ENCODE measurements around the gene CSH1. TPM values are rescaled to one million over a fixed set of nuclear protein-coding genes. Genes with fewer than 3 reads are reported as not detected.
"Not testable (repeated sequence)": the region's sequence is repeated elsewhere in the genome, so short reads cannot be mapped to it uniquely, and the experiment has no call there.

CSH1 gene
- total RNA-seq, 3 donors from 2014 or later: not detected

DNA sequence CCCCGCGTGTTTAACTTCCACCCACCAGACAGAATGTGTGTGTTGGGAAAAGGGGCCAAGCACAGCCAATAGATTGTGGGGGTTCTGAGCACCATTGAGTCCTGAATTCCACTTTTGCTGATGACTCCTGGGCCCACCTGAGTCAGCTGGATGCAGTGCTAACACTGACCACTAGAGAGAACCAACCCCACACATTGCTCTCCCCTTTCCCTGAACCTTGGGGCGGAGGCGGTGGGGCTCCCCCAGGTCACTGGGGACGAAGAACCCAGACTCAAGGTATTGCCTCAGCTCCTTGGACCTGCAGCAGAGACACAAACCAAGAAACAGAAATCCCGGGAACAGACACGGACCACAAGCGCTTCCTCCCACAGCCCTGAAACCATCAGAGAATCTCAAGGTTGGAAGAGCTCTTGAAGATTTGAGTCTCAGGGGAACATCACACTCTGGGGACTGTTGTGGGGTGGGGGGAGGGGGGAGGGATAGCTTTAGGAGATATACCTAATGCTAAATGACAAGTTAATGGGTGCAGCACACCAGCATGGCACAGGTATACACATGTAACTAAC, 22.2 kb downstream of the CSH1 start:
- not testable (repeated sequence) for H3K4me3 Mint-ChIP-seq; ATAC-seq; H3K9me3 Mint-ChIP-seq; H3K4me1 Mint-ChIP-seq (ENCODE audit: low read depth); H3K36me3 Mint-ChIP-seq (ENCODE audit: insufficient read depth); H3K27me3 Mint-ChIP-seq (ENCODE audit: low read depth); DNase-seq

DNA sequence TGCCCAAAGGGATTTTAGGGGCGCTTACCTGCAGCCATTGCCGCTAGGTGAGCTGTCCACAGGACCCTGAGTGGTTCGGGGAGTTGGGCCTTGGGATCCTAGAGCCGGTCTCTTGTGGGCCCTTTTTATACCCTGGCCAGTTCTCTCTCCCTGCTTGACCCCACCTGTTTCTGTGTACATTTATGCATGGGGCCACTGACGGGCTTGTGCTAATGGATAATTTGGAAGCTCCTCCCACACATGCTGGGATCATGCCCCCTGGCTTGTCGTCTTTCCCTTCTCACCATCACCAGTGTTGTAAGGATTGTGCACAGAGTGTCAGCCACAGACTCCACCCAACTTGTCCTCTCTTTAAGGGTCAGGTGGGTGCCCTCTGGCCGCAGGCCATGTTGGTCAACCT, 22.8 kb downstream of the CSH1 start, which contains the start of gene CSH2:
CSH2 (minus strand) TSS at position 101 of the 400 bp plus-strand sequence; CDS start at position 38, 63 bp downstream.
- H3K9me3 Mint-ChIP-seq; ATAC-seq; DNase-seq; H3K36me3 Mint-ChIP-seq (ENCODE audit: insufficient read depth); H3K4me3 Mint-ChIP-seq; H3K27me3 Mint-ChIP-seq (ENCODE audit: low read depth); H3K4me1 Mint-ChIP-seq (ENCODE audit: low read depth): not testable (repeated sequence)

DNA sequence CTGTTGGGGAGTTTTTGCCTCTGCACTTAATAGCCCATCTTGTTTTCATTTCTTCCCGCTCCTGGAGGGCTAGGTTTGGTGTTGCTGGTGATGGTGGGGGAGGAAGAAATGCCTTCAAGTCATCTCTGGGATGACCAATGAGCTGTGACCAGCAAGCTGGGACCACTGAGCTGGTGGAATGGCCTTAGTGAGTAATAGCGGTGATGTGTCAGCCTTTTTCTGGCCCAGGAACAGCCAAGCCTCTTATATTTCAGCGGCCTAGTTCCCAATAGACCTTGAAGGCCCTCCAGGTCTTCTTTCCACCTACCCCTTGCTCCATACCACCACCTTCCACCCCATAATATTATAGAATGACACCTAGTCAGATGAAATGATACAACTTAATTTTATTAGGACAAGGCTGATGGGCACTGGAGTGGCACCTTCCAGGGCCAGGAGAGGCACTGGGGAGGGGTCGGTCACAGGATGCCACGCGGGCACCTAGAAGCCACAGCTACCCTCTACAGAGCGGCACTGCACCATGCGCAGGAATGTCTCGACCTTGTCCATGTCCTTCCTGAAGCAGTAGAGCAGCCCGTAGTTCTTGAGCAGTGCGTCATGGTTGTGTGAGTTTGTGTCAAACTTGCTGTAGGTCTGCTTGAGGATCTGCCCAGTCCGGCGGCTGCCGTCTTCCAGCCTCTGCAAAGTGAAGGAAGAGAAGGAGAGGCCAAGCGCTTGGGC, 24.6 kb downstream of the CSH1 start:
- H3K9me3 Mint-ChIP-seq; H3K36me3 Mint-ChIP-seq (ENCODE audit: insufficient read depth); H3K27me3 Mint-ChIP-seq (ENCODE audit: low read depth); DNase-seq; H3K4me1 Mint-ChIP-seq (ENCODE audit: low read depth); H3K4me3 Mint-ChIP-seq; ATAC-seq: not testable (repeated sequence)

DNA sequence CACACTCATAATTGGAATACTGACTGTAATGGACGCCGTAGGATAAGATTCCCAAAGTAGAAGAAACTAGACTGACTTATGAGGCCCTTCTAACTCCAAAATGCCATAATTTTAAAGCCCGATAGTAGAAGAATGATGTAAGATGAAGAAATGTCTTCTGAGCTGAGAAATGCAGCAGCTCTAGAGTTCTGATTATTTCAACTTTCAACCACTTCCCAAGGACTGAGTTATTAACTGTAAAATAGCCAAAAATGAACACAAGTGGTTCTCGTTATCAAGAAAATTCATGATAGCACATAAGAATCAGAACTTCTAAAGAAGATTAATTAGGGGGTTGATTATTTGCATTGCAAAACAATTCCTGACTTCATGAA, 26.1 kb downstream of the CSH1 start:
- DNase-seq; H3K27me3 Mint-ChIP-seq (ENCODE audit: low read depth); ATAC-seq; H3K36me3 Mint-ChIP-seq (ENCODE audit: insufficient read depth); H3K9me3 Mint-ChIP-seq; H3K4me3 Mint-ChIP-seq; H3K4me1 Mint-ChIP-seq (ENCODE audit: low read depth): not testable (repeated sequence)

DNA sequence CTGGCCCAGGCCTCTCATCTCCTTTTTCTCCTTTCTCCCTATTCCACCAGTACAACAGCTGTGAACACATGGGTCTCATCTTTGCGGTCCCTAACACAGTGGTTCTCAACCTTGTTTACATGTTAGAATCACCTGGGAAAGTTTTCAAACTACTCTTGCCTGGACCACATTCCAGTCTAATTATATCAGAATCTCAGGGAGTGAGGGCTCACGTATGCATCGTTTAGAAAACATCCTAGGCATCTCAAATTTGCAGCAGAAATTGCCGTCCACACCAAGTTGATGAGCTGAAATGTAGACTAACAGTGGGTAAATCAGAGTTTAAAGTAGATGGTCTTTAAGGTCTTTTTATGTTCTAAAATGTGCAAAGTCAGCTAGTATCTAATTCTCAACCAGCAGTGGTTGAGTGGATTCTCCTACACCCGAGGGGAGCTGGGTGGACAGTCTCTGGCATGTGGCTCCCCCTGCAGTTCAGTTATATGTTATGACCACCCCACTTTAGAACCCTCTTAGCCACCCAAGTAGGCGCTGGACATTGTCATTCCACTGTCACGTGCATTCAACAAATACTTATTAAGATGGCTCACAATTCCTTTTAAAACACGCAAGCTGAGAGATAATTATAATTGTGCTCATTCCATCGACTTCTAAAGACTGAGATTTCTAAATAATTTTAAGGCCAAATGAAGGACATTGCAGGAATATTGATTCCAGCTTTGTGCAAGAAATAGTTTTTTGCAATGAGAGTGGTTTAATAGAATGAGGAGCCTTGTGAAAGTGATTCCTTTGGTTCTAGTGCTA, 26.7 kb downstream of the CSH1 start:
- not testable (repeated sequence) for DNase-seq; H3K9me3 Mint-ChIP-seq; H3K36me3 Mint-ChIP-seq (ENCODE audit: insufficient read depth); H3K27me3 Mint-ChIP-seq (ENCODE audit: low read depth); H3K4me1 Mint-ChIP-seq (ENCODE audit: low read depth); H3K4me3 Mint-ChIP-seq; ATAC-seq

DNA sequence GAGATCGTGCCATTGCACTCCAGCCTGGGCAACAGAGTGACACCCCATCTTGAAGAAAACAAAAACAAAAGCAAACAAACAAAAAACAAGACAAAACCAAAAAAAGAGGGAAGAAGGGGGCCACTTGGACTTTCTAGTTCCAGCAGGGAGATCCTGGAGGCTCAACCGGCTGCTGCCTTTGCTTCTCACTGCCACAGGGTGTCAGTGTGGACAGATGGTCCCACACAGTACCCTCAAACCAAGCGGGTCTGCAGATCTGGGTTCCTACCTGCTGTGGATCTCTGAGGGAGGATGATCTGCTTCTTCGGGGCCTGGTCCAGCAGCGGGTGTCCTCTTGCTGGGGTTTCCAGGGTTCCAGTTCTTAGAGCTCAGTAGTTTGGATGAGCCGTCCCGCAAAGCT, 29.7 kb downstream of the CSH1 start:
- not testable (repeated sequence) for H3K4me3 Mint-ChIP-seq; H3K9me3 Mint-ChIP-seq; H3K36me3 Mint-ChIP-seq (ENCODE audit: insufficient read depth); H3K4me1 Mint-ChIP-seq (ENCODE audit: low read depth); H3K27me3 Mint-ChIP-seq (ENCODE audit: low read depth); DNase-seq; ATAC-seq

DNA sequence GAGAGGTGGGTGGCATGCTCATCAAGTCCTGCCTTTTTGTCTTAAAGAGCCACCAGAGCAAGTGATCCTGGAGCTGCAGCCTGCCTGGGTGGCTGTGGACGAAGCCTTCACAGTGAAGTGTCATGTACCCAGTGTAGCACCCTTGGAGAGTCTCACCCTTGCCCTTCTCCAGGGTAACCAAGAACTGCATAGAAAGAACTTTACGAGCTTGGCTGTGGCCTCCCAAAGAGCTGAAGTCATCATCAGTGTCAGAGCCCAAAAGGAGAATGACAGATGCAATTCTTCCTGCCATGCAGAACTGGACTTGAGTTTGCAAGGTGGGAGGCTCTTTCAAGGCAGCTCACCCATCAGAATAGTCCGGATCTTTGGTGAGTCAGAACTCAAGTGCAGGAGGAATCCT, 37.1 kb downstream of the CSH1 start:
- ATAC-seq (no peak), DNase-seq (no peak)
- Mint-ChIP-seq H3K9me3 (no peaks in the 10 kb centered on the region), H3K27me3 (ENCODE audit: low read depth) (no peaks in the 10 kb centered on the region), H3K36me3 (ENCODE audit: insufficient read depth) (no peaks in the 10 kb centered on the region), H3K4me3 (no peak overlapping the region), H3K4me1 (ENCODE audit: low read depth) (no peaks in the 10 kb centered on the region)

DNA sequence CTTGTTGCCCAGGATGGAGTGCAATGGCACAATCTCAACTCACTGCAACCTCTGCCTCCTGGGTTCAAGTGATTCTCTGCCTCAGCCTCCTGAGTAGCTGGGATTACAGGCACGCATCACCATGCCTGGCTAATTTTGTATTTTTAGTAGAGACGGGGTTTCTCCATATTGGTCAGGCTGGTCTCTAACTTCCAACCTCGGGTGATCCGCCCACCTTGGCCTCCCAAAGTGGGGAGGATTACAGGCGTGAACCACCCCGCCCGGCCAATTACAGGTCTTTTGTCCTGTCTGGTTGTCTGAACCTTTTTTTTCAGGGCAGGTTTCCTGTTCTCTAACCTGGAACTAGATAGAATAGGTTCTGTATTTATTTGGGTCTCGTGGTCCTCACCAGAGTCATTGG, 39.9 kb downstream of the CSH1 start:
- H3K4me3 Mint-ChIP-seq; H3K4me1 Mint-ChIP-seq (ENCODE audit: low read depth); ATAC-seq; DNase-seq; H3K9me3 Mint-ChIP-seq; H3K36me3 Mint-ChIP-seq (ENCODE audit: insufficient read depth); H3K27me3 Mint-ChIP-seq (ENCODE audit: low read depth): not testable (repeated sequence)

DNA sequence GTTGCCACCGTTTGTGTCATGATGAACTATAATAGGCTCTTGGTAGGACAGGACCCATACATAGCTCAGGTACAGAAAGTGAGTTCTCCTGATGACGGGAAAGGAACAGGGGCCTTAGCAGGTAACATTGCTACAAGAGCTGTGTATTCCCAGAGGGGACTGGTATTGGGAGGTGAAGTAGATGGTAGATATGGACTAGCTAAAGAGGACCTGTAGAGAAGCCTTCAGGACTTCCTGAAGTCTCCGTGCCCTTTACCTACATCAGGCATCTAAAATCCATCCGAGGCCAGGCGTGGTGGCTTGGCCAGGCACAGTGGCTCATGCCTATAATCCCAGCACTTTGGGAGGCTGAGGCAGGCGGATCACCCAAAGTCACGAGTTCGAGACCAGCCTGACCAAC, 41.2 kb downstream of the CSH1 start:
- Mint-ChIP-seq H3K4me3 (no peak overlapping the region), H3K36me3 (ENCODE audit: insufficient read depth) (no peaks in the 10 kb centered on the region), H3K9me3 (no peaks in the 10 kb centered on the region), H3K4me1 (ENCODE audit: low read depth) (no peaks in the 10 kb centered on the region), H3K27me3 (ENCODE audit: low read depth) (no peaks in the 10 kb centered on the region)
- DNase-seq: no peak
- ATAC-seq: no peak

DNA sequence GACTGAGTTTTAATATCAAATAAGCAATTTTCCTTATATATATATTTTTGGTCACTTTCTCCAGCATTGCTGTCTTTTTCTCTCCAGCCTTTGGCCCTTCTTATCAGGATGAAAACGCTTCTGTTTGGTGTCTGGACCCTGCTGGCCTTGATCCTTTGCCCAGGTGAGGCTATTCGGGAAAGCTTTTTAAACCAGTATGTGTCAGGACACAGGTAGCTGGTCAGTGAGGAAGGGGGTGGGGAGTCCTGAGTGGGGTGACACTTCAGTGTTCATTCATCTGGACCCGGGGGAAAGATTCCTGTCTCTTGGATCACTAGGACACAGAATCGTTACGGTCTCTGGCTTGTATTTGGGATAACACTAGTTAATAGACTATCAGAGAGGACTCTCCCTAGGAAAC, 41.7 kb downstream of the CSH1 start:
- Mint-ChIP-seq H3K4me1 (ENCODE audit: low read depth) (no peaks in the 10 kb centered on the region), H3K4me3 (no peak overlapping the region), H3K36me3 (ENCODE audit: insufficient read depth) (no peaks in the 10 kb centered on the region), H3K9me3 (no peaks in the 10 kb centered on the region), H3K27me3 (ENCODE audit: low read depth) (no peaks in the 10 kb centered on the region)
- no peak for ATAC-seq
- DNase-seq: no peak

DNA sequence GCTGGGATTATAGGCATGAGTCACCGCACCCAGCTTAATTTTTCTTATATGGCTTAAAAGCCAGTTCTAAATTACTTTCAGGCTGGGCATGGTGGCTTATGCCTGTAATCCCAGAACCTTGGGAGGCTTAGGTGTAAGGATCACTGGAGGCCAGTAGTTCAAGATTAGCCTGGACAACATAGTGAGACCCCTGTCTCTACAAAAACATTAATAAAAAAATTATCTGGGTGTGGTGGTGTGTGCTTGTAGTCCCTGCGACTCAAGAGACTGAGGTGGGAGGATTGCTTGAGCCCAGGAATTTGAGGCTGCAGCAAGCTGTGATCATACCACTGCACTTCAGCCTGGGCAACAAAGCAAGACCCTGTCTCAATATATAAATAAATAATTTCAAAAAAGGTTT, 43.1 kb downstream of the CSH1 start:
- Mint-ChIP-seq H3K9me3 (peaks cover 4% of the 10 kb centered on the region), H3K4me1 (ENCODE audit: low read depth) (peaks cover 7% of the 10 kb centered on the region), H3K36me3 (ENCODE audit: insufficient read depth) (no peaks in the 10 kb centered on the region), H3K27me3 (ENCODE audit: low read depth) (no peaks in the 10 kb centered on the region), H3K4me3 (no peak overlapping the region)
- ATAC-seq (no peak), DNase-seq (no peak)

DNA sequence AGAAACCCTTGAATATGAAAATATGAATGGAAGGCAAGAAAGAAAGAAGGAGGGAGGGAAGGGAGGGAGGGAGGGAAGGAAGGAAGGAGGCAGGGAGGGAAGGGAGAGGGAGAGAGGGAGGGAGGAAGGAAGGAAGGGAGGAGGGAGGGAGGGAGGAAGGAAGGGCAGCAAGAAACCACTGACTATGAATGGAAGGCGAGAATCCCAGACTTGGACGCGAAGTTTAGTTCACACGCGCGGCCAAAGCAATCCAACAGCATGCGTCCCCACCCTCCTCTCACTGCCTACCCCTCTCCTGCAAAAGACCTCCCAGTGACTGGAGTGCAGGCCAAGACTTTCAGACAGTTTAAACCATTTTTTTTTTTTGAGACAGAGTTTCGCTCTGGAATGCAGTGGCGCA, 46.0 kb downstream of the CSH1 start:
- DNase-seq: no peak
- Mint-ChIP-seq H3K27me3 (ENCODE audit: low read depth) (no peaks in the 10 kb centered on the region), H3K4me1 (ENCODE audit: low read depth) (peaks cover 13% of the 10 kb centered on the region), H3K4me3 (no peak overlapping the region), H3K36me3 (ENCODE audit: insufficient read depth) (no peaks in the 10 kb centered on the region), H3K9me3 (peaks cover 9% of the 10 kb centered on the region)
- ATAC-seq: no peak

DNA sequence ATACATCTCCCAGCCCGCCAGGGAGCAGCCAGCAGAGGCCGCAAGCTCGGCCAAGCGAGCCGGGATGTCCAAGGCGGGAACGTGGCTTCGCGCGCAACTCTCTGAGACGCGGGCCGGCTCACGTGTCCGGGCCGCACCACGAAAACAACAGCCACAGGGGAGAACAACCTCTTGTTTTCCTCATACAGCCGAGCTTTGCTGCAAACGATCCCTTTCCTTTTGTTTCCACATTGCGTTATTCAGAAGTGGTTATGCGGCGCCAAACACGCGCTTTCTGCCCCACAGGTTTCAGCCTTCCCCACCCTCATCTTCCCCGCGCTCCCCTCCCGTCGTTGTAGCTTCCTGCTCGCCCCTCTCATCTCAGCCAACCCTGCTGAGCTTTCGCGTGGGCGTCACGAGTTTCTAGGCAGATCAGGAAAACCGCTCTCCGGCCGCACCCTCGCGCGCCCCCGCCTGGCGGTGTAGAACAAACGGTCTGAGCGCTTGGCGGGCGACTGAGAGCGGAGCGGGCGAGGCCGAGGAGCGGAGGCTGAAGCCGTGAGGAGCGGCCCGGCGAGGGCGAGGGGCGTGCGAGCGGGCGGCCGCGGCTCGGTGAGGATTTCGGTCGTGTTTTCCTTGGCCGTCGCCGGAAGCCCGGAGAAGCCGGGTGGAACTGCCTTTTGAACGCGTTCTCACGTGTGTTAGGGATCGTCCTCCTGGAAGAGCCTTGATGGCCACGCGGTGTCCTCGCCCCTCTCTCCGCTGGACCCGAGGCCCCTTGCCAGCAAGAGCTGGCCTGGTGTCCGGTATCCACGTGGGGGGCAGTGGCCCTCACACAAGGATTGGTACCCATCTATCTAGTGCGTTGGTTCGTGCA, 47.3 kb downstream of the CSH1 start:
- DNase-seq: peak; percentile 95
- Mint-ChIP-seq H3K4me3 (peak overlapping the region; percentile 87), H3K4me1 (ENCODE audit: low read depth) (peaks cover 15% of the 10 kb centered on the region), H3K36me3 (ENCODE audit: insufficient read depth) (no peaks in the 10 kb centered on the region), H3K9me3 (peaks cover 9% of the 10 kb centered on the region), H3K27me3 (ENCODE audit: low read depth) (no peaks in the 10 kb centered on the region)
- peak; percentile 97 for ATAC-seq

DNA sequence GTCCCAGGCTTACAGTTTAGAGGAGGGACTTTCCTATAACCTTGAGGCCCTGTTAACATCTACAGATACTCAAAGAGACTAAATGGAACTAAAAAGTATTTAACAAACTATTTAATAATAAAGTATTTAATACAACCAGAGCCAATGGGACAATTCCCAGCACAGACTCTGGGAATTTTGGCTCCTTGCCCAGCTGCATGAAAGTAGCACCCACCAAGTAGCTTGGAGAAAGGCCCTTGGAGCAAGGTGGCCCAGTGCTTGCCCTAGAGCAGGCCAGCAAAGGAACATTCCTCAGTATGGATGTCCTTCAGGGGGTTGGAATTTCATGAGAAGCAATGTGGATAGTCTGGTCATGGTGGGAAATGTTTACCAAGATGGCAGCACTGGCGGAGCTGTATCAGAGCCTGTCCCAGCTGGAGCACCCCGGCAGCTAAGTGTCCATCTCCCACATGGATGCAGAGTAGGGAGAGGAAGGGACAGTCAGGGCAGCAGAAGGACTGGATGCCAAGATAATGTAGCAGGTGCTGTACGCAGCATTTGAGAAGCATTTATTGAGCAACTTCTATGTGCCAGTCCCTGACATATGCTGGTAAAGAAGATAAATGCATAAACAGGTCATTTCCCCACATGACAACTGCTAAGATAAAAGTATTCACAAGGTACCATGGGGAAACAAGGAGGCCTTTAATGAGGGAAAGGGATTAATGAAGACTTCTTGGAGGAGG, 48.7 kb downstream of the CSH1 start:
- Mint-ChIP-seq H3K4me3 (peak overlapping the region; percentile 24), H3K9me3 (peaks cover 9% of the 10 kb centered on the region), H3K4me1 (ENCODE audit: low read depth) (peaks cover 19% of the 10 kb centered on the region), H3K36me3 (ENCODE audit: insufficient read depth) (no peaks in the 10 kb centered on the region), H3K27me3 (ENCODE audit: low read depth) (no peaks in the 10 kb centered on the region)
- no peak for ATAC-seq
- no peak for DNase-seq
